Raji (cell line): ENCODE results near the gene GALNT2.

Source experiments
- POLR2A ChIP-seq: IDR thresholded peaks from 2 replicates; pipeline ENCODE4 v1.6.1; 2011; ENCODE audit warnings: low read depth, low read length, control low read depth; ENCODE audit not compliant: insufficient read depth

GALNT2 gene

GRCh38 chr1:230044729-230045128 is 22.3 kb upstream of the GALNT2 start:
- no peak for TF ChIP-seq POLR2A

DNA sequence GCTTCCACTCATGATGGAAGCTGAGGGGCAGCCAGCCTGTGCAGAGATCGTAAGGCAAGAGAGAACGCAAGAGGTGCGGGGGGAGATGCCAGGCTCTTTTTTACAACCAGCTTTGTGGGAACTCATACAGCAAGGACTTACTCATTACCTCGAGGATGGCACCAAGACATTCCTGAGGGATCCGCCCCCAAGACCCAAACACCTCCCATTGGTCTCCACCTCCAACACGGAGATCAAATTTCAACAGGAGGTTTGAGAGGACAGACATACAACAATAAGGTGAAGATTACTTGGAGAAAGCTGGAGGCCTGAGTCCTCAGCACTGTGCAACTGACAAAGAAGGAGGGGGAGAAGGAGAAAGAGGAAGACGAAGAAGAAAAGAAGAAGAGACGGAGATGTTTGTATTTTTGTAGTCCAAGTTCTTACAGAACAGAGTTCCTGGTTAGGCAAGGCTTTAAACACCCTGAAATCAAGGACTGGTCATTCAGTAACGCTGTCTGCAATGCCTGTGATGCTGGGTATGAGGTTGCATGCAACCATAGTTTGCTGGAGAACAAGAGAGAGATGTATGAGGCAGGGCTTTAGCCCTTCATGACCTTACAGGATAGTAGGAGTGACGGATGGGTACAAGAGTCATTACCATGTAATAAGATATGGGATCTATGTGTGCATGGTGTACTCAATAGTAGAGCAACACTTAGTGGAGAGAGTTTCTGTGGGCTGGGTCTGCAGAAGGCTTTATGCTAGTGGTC is 19.7 kb upstream of the GALNT2 start:
- no peak for TF ChIP-seq POLR2A

DNA sequence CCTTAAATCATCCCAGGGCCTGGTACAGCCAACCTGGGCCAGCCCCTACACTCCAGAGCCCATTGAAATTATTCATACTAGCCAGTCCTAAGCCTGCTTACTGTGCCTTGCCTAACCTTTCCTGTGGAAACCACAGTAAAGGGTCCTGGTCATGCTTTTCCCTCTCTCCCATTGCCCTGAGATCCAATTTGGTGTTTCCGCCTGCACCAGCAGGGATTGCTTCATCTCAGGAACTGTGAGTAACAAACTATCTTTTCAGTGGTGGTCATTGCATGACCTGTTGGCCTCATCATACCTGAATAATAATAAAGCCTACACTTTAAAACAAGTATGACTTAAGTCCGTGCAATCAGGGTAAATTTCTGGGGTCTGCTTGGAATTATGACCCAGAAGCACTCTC is 18.7 kb upstream of the GALNT2 start:
- no peak for TF ChIP-seq POLR2A

DNA sequence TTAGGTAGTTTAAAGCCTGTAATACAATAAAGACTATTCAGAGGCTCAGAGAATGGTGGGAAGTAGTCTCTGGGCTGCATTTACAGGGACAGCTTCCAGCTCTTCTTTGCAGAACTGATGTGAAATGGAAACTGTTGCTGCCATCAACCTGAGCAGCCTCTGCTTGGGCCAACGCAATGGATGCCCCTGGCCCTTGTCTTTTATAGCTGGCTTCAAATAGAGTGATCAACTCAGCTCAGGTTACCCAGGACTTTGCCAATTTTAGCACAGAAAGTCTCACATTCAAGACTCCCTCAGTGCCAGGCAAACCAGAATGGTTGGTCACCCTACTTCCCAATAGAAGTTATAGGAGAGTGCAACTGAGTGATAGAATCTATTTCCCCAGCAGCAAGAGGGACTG is 18.1 kb upstream of the GALNT2 start:
- TF ChIP-seq POLR2A: no peak

DNA sequence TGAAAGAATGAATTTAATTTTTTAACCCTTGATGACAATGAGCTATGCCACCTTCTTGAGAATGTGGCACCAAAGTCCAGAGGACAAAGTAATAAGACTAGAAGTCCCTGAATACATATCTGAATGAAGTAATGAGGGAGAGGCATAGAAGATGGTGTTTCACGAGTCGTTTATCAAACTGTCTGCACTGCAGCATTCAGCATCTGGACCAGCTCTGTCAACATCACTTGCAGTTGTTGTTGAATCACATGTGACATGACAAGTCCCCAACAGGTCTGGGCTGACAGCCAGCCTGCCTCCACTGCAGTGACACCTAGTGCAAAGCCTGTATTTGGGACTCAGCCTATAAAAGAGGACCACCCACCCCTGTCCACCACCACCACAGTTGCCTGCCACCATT is 17.3 kb upstream of the GALNT2 start:
- TF ChIP-seq POLR2A: no peak

- no peak for TF ChIP-seq POLR2A
Observed at GRCh38 chr1:230050973-230051735, 15.9 kb upstream of the GALNT2 start.

DNA sequence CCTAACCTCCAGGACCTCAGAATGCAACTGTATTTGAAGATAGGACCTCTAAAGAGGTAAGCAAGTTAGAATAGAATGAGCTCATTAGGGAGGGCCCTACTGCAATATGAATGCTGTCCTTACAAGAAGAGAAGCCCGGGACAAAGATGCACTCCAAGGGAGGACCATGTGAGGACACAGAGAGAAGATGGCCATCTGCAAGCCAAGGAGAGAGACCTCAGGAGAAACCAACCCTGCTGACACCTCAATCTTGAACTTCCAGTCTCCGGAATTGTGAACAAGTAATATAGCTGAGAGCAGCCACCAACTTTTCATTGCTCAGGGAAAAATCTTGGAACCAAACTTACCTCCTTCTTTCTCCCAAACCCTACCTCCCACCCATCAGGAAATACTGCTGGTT is 15.0 kb upstream of the GALNT2 start:
- TF ChIP-seq POLR2A: no peak

DNA sequence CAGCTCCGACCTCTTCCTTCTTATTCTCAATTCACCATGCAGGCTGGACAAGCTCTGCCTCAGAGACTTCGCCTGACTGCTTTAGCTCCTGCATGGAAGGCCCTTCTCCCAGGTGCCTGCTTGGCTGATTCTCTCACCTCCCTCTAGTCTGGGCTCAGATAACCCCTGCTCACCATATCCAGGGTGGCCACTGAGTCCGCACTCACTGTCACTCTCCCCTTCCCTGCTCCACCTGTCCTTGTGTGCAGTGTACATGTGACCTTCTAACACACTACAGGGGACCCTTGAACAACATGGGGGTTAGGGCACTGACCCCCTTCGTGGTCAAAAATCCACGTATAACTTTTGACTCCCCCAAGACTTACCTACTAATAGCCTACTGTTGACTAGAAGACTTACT is 14.4 kb upstream of the GALNT2 start:
- no peak for TF ChIP-seq POLR2A

DNA sequence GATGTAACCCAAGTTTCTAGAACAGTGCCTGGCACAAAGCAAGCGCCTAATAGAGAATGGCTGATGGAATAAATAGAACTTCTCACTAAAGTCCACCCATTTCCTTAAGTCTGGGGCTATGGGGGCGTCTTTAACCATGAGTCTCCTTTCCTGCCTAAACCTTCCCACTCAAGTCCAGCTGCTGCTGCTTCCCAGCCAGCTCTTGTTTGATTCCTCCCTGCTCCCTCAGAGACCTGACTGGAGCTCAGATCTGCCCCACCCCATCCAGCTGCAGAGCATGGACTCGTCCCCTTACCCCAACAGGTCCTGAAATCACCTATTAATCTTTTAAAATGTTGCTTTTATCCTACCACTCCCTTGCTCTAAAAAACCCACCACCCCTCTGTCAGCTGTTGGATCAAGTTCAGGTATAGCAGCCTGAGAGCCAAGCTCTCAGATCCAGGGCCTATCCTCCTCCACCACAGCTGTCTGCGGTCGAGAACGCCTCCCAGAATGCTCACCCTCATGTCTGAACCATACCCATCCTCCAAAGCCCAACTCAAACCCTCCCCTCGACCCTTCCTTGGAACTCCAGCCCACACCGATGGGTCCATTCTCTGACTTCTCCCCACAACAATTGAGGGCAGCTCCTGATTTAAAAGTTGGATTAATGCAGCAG is 12.8 kb upstream of the GALNT2 start:
- TF ChIP-seq POLR2A: no peak

- TF ChIP-seq POLR2A: no peak
Observed at GRCh38 chr1:230056098-230056497, 10.9 kb upstream of the GALNT2 start.

- TF ChIP-seq POLR2A: no peak
Observed at GRCh38 chr1:230057100-230057499, 9.9 kb upstream of the GALNT2 start.

GRCh38 chr1:230057681-230058565 is 9.1 kb upstream of the GALNT2 start:
- no peak for TF ChIP-seq POLR2A

- TF ChIP-seq POLR2A: no peak
Observed at GRCh38 chr1:230058626-230059025, 8.4 kb upstream of the GALNT2 start.

DNA sequence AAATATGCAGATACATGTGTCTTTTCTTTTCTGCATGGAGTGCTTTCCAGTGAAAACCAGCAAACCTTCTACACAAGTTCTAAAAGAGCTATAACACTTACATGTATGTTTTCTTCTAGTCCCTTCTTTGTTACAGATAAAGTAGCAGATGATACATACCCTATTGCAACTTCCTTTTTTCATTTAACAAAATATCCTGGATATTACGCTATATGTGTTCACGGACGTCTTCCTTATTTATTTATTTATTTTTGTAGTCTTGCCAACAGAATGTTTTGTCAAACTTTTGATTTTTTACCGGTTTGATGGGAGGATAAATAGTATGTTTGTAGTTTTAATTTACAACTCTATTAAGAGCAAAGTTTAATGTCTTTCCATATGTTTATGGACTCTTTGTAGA is 5.2 kb upstream of the GALNT2 start:
- no peak for TF ChIP-seq POLR2A

GRCh38 chr1:230062521-230062920 is 4.5 kb upstream of the GALNT2 start:
- TF ChIP-seq POLR2A: no peak
